ENCODE measurements around the gene FOXF2. TPM values are rescaled to one million over a fixed set of nuclear protein-coding genes. Genes with fewer than 3 reads are reported as not detected.

The FOXF2 gene
- total RNA-seq, 1 donor = 1.1 TPM

GRCh38 chr6:1437553-1438406, 48.4 kb downstream of the FOXF2 start:
- Histone ChIP-seq H3K36me3 (ENCODE audit: insufficient read depth, low read length) (no peaks in the 10 kb centered on the region), H3K27ac (ENCODE audit: low read depth, low read length) (no peak overlapping the region), H3K9me3 (ENCODE audit: low read depth, low read length) (no peaks in the 10 kb centered on the region), H3K4me3 (ENCODE audit: insufficient read depth, low read length) (no peak overlapping the region), H3K4me2 (ENCODE audit: insufficient read depth, low read length) (no peak overlapping the region), H3K4me1 (ENCODE audit: insufficient read depth, low read length) (no peaks in the 10 kb centered on the region), H2AFZ (ENCODE audit: low read length) (no peak overlapping the region), H4K20me1 (ENCODE audit: insufficient read depth, low read length) (no peaks in the 10 kb centered on the region), H3K79me2 (ENCODE audit: insufficient read depth, low read length) (no peaks in the 10 kb centered on the region), H3K27me3 (ENCODE audit: insufficient read depth, low read length) (peaks cover 2% of the 10 kb centered on the region)
- no peak for TF ChIP-seq CTCF (IDR thresholded peaks at IDR 0.05; ENCODE audit: extremely low read depth, low read depth, low read length)
- DNase-seq (ENCODE audit: insufficient read length, low spot score, missing footprints) = no peak

- Histone ChIP-seq H3K79me2 (ENCODE audit: insufficient read depth, low read length) (no peaks in the 10 kb centered on the region), H3K9me3 (ENCODE audit: low read depth, low read length) (no peaks in the 10 kb centered on the region), H3K4me2 (ENCODE audit: insufficient read depth, low read length) (no peak overlapping the region), H4K20me1 (ENCODE audit: insufficient read depth, low read length) (no peaks in the 10 kb centered on the region), H3K36me3 (ENCODE audit: insufficient read depth, low read length) (no peaks in the 10 kb centered on the region), H3K4me1 (ENCODE audit: insufficient read depth, low read length) (no peaks in the 10 kb centered on the region), H3K27ac (ENCODE audit: low read depth, low read length) (no peak overlapping the region), H3K27me3 (ENCODE audit: insufficient read depth, low read length) (peaks cover 2% of the 10 kb centered on the region), H3K4me3 (ENCODE audit: insufficient read depth, low read length) (no peak overlapping the region), H2AFZ (ENCODE audit: low read length) (no peak overlapping the region)
- DNase-seq (ENCODE audit: insufficient read length, low spot score, missing footprints) = no peak
- TF ChIP-seq CTCF (IDR thresholded peaks at IDR 0.05; ENCODE audit: extremely low read depth, low read depth, low read length) = no peak
Observed at GRCh38 chr6:1438471-1438881, 49.1 kb downstream of the FOXF2 start.

- Histone ChIP-seq H3K4me3 (ENCODE audit: insufficient read depth, low read length) (no peak overlapping the region), H3K27me3 (ENCODE audit: insufficient read depth, low read length) (peaks cover 2% of the 10 kb centered on the region), H3K9me3 (ENCODE audit: low read depth, low read length) (no peaks in the 10 kb centered on the region), H3K27ac (ENCODE audit: low read depth, low read length) (no peak overlapping the region), H4K20me1 (ENCODE audit: insufficient read depth, low read length) (no peaks in the 10 kb centered on the region), H3K79me2 (ENCODE audit: insufficient read depth, low read length) (no peaks in the 10 kb centered on the region), H3K36me3 (ENCODE audit: insufficient read depth, low read length) (no peaks in the 10 kb centered on the region), H2AFZ (ENCODE audit: low read length) (no peak overlapping the region), H3K4me2 (ENCODE audit: insufficient read depth, low read length) (no peak overlapping the region), H3K4me1 (ENCODE audit: insufficient read depth, low read length) (no peaks in the 10 kb centered on the region)
- TF ChIP-seq CTCF (IDR thresholded peaks at IDR 0.05; ENCODE audit: extremely low read depth, low read depth, low read length) = no peak
- DNase-seq (ENCODE audit: insufficient read length, low spot score, missing footprints) = no peak
Observed at GRCh38 chr6:1439349-1439748, 50.0 kb downstream of the FOXF2 start.

GRCh38 chr6:1442929-1443328, 53.6 kb downstream of the FOXF2 start:
- H3K4me3 ChIP-seq (ENCODE audit: insufficient read depth, low read length) = no peak overlapping the region
- H3K4me1 ChIP-seq (ENCODE audit: insufficient read depth, low read length) = no peaks in the 10 kb centered on the region
- H4K20me1 ChIP-seq (ENCODE audit: insufficient read depth, low read length) = no peaks in the 10 kb centered on the region
- H3K4me2 ChIP-seq (ENCODE audit: insufficient read depth, low read length) = no peak overlapping the region
- no peak overlapping the region for H3K27ac ChIP-seq (ENCODE audit: low read depth, low read length)
- no peaks in the 10 kb centered on the region for H3K36me3 ChIP-seq (ENCODE audit: insufficient read depth, low read length)
- no peak for TF ChIP-seq CTCF (IDR thresholded peaks at IDR 0.05; ENCODE audit: extremely low read depth, low read depth, low read length)
- H3K79me2 ChIP-seq (ENCODE audit: insufficient read depth, low read length) = no peaks in the 10 kb centered on the region
- H3K9me3 ChIP-seq (ENCODE audit: low read depth, low read length) = no peaks in the 10 kb centered on the region
- DNase-seq (ENCODE audit: insufficient read length, low spot score, missing footprints) = no peak
- no peak overlapping the region for H2AFZ ChIP-seq (ENCODE audit: low read length)
- peaks cover 12% of the 10 kb centered on the region for H3K27me3 ChIP-seq (ENCODE audit: insufficient read depth, low read length)

Small RNA genes lying within 50 kb of the gene (small RNA-seq; reads per million reads assigned to genes)
- gene MIR6720 = not detected

Other genes starting within 250 kb of the FOXF2 start
- gene FOXQ1, start 77.5 kb upstream of the FOXF2 start, total RNA-seq = 0.59 and 2.5 TPM in 2 replicates
- 39.4 and 41.0 TPM in 2 replicates for gene FOXC1, start 220.3 kb downstream of the FOXF2 start, total RNA-seq

Measured in osteoblast (primary cell).